Ishikawa (cell line): ENCODE data around the gene SPECC1.

ENCODE experiments used
- EP300 ChIP-seq: IDR thresholded peaks from 2 replicates; pipeline ENCODE4 v1.6.1; 2012; ENCODE audit warnings: borderline replicate concordance
- RAD21 ChIP-seq: IDR thresholded peaks from 2 replicates; pipeline ENCODE4 v1.6.1; 2012; ENCODE audit warnings: low read depth
- TCF12 ChIP-seq: IDR thresholded peaks from 2 replicates; pipeline ENCODE4 v1.6.1; 2012; ENCODE audit warnings: low read depth
- YY1 ChIP-seq: IDR thresholded peaks from 2 replicates; pipeline ENCODE4 v1.6.1; 2012; ENCODE audit warnings: low read depth

GRCh38 chr17:20224379-20224778 is 215.2 kb downstream of the SPECC1 start:
- TF ChIP-seq YY1, result no peak
- TF ChIP-seq EP300, result no peak
- TF ChIP-seq RAD21, result no peak
- no peak for TF ChIP-seq TCF12
